ENCODE results near the gene VPS36. TPM values are rescaled to one million over a fixed set of nuclear protein-coding genes. Genes with fewer than 3 reads are reported as not detected.

VPS36 gene
- total RNA-seq, 1 experiment from 2014 or later, result 34.8 TPM

DNA sequence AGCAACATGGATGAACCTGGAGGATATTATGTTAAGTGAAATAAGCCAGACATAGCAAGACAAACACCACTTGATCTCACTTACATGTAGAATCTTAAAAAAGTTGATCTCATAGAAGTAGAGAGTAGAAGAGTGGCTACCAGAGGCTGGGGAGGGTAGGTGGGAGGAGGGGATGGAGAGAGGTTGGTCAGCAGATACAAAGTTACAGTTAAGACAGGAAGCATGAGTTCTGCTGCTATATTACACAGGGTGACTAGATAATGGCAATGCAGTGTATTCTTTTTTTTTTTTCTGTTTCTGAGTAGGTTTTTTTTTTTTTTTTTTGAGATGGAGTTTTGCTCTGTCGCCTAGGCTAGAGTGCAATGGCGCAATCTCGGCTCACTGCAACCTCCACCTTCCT, 29.2 kb downstream of the VPS36 start:
- CTCF ChIA-PET, result no interaction called here

More for the DNA sequence above, 29.2 kb downstream of the VPS36 start:
- DNase-seq (ENCODE audit: low read depth, low spot score) (no peak), ATAC-seq (no peak)
- peaks cover 13 to 27% of the 10 kb centered on the region in 2 experiments for H3K36me3 ChIP-seq (ENCODE audit: control insufficient read depth in 1 of 2, insufficient read depth in 2 of 2, low read length in 2 of 2)
- POLR2A ChIA-PET, result no interaction called here
- intact Hi-C loops (cut with micrococcal nuclease), result no loop called here
- no peaks in the 10 kb centered on the region for H3K9me2 ChIP-seq (ENCODE audit: insufficient read depth)
- no peaks in the 10 kb centered on the region for H3K9me3 ChIP-seq (ENCODE audit: control insufficient read depth in 1 of 2, insufficient read depth in 1 of 2, low read depth in 1 of 2, low read length in 2 of 2)
- no peak overlapping the region for H3K4me2 ChIP-seq (ENCODE audit: low read length)
- H3K9ac ChIP-seq (ENCODE audit: low read length), result no peak overlapping the region
- no TSS peak for BruUV-seq (replicated peaks)
- no peak overlapping the region for H3K27ac ChIP-seq (ENCODE audit: low read depth, low read length)
- RAD21 ChIA-PET (ENCODE audit: low non-redundant PET in 1 of 2, low total read pairs in 2 of 2, uncharacterized antibody in 2 of 2, unreplicated experiment in 2 of 2), result no interaction called here
- 0 out of 2 replicates have a peak, but pooled peaks cover 4% of the 10 kb centered on the region for H3K79me2 ChIP-seq (ENCODE audit: insufficient read depth, low read length)
- no peak overlapping the region for H2AFZ ChIP-seq (ENCODE audit: low read depth, low read length, poor library complexity, severe bottlenecking)
- TF ChIP-seq SRF (IDR thresholded peaks at IDR 0.05; ENCODE audit: low read depth) (no peak), CBX3 (IDR thresholded peaks at IDR 0.05; ENCODE audit: low read depth) (no peak), YY1 (IDR thresholded peaks at IDR 0.05; ENCODE audit: extremely low read depth, insufficient replicate concordance, low read depth, low read length) (no peak), POLR2AphosphoS5 (IDR thresholded peaks at IDR 0.05; ENCODE audit: low read depth, low read length) (no peak), CEBPB (IDR thresholded peaks at IDR 0.05; ENCODE audit: low read depth) (no peak), EGR1 (IDR thresholded peaks at IDR 0.05; ENCODE audit: low read depth) (no peak), SIN3A (IDR thresholded peaks at IDR 0.05; ENCODE audit: low read depth) (no peak), EZH2phosphoT487 (IDR thresholded peaks at IDR 0.05; ENCODE audit: borderline replicate concordance) (no peak)
- TF ChIP-seq, protein P1, sequence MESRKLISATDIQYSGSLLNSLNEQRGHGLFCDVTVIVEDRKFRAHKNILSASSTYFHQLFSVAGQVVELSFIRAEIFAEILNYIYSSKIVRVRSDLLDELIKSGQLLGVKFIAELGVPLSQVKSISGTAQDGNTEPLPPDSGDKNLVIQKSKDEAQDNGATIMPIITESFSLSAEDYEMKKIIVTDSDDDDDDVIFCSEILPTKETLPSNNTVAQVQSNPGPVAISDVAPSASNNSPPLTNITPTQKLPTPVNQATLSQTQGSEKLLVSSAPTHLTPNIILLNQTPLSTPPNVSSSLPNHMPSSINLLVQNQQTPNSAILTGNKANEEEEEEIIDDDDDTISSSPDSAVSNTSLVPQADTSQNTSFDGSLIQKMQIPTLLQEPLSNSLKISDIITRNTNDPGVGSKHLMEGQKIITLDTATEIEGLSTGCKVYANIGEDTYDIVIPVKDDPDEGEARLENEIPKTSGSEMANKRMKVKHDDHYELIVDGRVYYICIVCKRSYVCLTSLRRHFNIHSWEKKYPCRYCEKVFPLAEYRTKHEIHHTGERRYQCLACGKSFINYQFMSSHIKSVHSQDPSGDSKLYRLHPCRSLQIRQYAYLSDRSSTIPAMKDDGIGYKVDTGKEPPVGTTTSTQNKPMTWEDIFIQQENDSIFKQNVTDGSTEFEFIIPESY (IDR thresholded peaks at IDR 0.05; ENCODE audit: extremely low read depth, insufficient replicate concordance, low read length), result no peak
- TF ChIP-seq, protein P2, sequence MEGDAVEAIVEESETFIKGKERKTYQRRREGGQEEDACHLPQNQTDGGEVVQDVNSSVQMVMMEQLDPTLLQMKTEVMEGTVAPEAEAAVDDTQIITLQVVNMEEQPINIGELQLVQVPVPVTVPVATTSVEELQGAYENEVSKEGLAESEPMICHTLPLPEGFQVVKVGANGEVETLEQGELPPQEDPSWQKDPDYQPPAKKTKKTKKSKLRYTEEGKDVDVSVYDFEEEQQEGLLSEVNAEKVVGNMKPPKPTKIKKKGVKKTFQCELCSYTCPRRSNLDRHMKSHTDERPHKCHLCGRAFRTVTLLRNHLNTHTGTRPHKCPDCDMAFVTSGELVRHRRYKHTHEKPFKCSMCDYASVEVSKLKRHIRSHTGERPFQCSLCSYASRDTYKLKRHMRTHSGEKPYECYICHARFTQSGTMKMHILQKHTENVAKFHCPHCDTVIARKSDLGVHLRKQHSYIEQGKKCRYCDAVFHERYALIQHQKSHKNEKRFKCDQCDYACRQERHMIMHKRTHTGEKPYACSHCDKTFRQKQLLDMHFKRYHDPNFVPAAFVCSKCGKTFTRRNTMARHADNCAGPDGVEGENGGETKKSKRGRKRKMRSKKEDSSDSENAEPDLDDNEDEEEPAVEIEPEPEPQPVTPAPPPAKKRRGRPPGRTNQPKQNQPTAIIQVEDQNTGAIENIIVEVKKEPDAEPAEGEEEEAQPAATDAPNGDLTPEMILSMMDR (IDR thresholded peaks at IDR 0.05 in 2 of 3, conservative IDR thresholded peaks at IDR 0.05 in 1 of 3; ENCODE audit: borderline replicate concordance in 1 of 3, insufficient read depth in 1 of 3, low read depth in 2 of 3, low read length in 2 of 3), result no peak
- TF ChIP-seq, protein P3, sequence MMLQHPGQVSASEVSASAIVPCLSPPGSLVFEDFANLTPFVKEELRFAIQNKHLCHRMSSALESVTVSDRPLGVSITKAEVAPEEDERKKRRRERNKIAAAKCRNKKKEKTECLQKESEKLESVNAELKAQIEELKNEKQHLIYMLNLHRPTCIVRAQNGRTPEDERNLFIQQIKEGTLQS (IDR thresholded peaks at IDR 0.05), result no peak
- no peak overlapping the region for H3K4me3 ChIP-seq (replicated peaks in 1 of 2; ENCODE audit: low read depth in 1 of 2, low read length in 2 of 2)
- H3K4me1 ChIP-seq (ENCODE audit: control insufficient read depth in 1 of 2, insufficient read depth in 2 of 2, low read length in 2 of 2), result no peaks in the 10 kb centered on the region
- no peaks in the 10 kb centered on the region for H3K27me3 ChIP-seq (ENCODE audit: insufficient read depth, low read length)
- no peaks in the 10 kb centered on the region for H4K20me1 ChIP-seq (ENCODE audit: insufficient read depth)

Data from HCT116 (cell line).